GM23338 (cell line): ENCODE measurements around the gene NDUFV1. TPM values are rescaled to one million over a fixed set of nuclear protein-coding genes. Genes with fewer than 3 reads are reported as not detected.
"Not testable (repeated sequence)": the region's sequence is repeated elsewhere in the genome, so short reads cannot be mapped to it uniquely, and the experiment has no call there.

ENCODE experiments used
- ATAC-seq: fragments of 200-7000 bp; cut with Tn5 transposase; 3 replicates; pipeline ENCODE4 v1.9.1; 2020
- DNase-seq: peaks from one replicate; pipeline ENCODE4 v3.0.0-alpha.2; 2015; ENCODE audit warnings: low spot score
- H2AFZ ChIP-seq: fragments of 200-600 bp; sonication (generic); 2 replicates; pipeline ENCODE4 v1.8.0; 2016; ENCODE audit warnings: antibody characterized with exemption, mild to moderate bottlenecking, moderate library complexity
- H3F3A ChIP-seq: fragments of 200-600 bp; sonication (generic); replicated peaks from 2 replicates; pipeline ENCODE4 v1.8.0; 2017; ENCODE audit warnings: antibody characterized with exemption, mixed run types, low read depth
- H3K27ac ChIP-seq: fragments of 200-600 bp; sonication (generic); 2 replicates; pipeline ENCODE4 v1.6.1; 2016; ENCODE audit warnings: low read depth
- H3K27me3 ChIP-seq: fragments of 200-600 bp; sonication (generic); 2 replicates; pipeline ENCODE4 v1.8.0; 2016; ENCODE audit warnings: mild to moderate bottlenecking, mixed run types, moderate library complexity; ENCODE audit not compliant: insufficient read depth
- H3K36me3 ChIP-seq: fragments of 200-600 bp; sonication (generic); 2 replicates; pipeline ENCODE4 v1.8.0; 2016; ENCODE audit warnings: mild to moderate bottlenecking; ENCODE audit not compliant: insufficient read depth
- H3K4me1 ChIP-seq: fragments of 200-600 bp; sonication (generic); 2 replicates; pipeline ENCODE4 v1.8.0; 2016; ENCODE audit warnings: mild to moderate bottlenecking, moderate library complexity; ENCODE audit not compliant: insufficient read depth
- H3K4me2 ChIP-seq: fragments of 200-600 bp; sonication (generic); 2 replicates; pipeline ENCODE4 v1.7.1; 2017; ENCODE audit warnings: mixed run types
- H3K4me3 ChIP-seq: fragments of 200-600 bp; sonication (generic); 2 replicates; pipeline ENCODE4 v1.6.1; 2016; ENCODE audit warnings: mixed run types
- H3K79me2 ChIP-seq: fragments of 200-600 bp; sonication (generic); replicated peaks from 2 replicates; pipeline ENCODE4 v1.8.0; 2017; ENCODE audit warnings: mild to moderate bottlenecking; ENCODE audit not compliant: insufficient read depth
- H3K9me2 ChIP-seq: fragments of 200-600 bp; sonication (generic); 2 replicates; pipeline ENCODE4 v1.8.0; 2017; ENCODE audit not compliant: insufficient read depth
- H4K20me1 ChIP-seq: fragments of 200-600 bp; sonication (generic); replicated peaks from 2 replicates; pipeline ENCODE4 v1.8.0; 2017; ENCODE audit warnings: mild to moderate bottlenecking; ENCODE audit not compliant: insufficient read depth
- H3K27ac Mint-ChIP-seq: 2 replicates; pipeline ENCODE4 v1.8.0; 2020; ENCODE audit warnings: inconsistent platforms, mild to moderate bottlenecking, moderate library complexity, mixed read lengths
- H3K27me3 Mint-ChIP-seq: 3 replicates; pipeline ENCODE4 v1.8.0; 2022; ENCODE audit warnings: low read depth, mild to moderate bottlenecking, moderate library complexity, mixed read lengths, inconsistent platforms; ENCODE audit not compliant: insufficient read depth, poor library complexity
- H3K36me3 Mint-ChIP-seq: 3 replicates; pipeline ENCODE4 v1.8.0; 2021; ENCODE audit warnings: low read depth, mild to moderate bottlenecking, inconsistent platforms, moderate library complexity, mixed read lengths
- H3K4me1 Mint-ChIP-seq: 3 replicates; pipeline ENCODE4 v1.8.0; 2020; ENCODE audit warnings: mild to moderate bottlenecking, inconsistent platforms, mixed read lengths
- H3K4me3 Mint-ChIP-seq: 3 replicates; pipeline ENCODE4 v1.8.0; 2021; ENCODE audit warnings: moderate library complexity, mild to moderate bottlenecking, inconsistent platforms, mixed read lengths
- H3K9me3 Mint-ChIP-seq: 3 replicates; pipeline ENCODE4 v1.8.0; 2020; ENCODE audit warnings: moderate library complexity, mild to moderate bottlenecking, inconsistent platforms, mixed read lengths
- JUNB ChIP-seq: IDR thresholded peaks from one replicate; pipeline ENCODE4 v1.6.1; 2016; ENCODE audit warnings: antibody characterized with exemption; ENCODE audit not compliant: unreplicated experiment
- NANOG ChIP-seq: IDR thresholded peaks from 2 replicates; pipeline ENCODE4 v1.6.1; 2016; ENCODE audit warnings: antibody characterized with exemption, borderline replicate concordance
- REST ChIP-seq: IDR thresholded peaks from one replicate; pipeline ENCODE4 v1.6.1; 2018; ENCODE audit warnings: antibody characterized with exemption; ENCODE audit not compliant: unreplicated experiment
- ZNF114 ChIP-seq: fragments of 250-450 bp; sonication (Bioruptor Pico); IDR thresholded peaks from 2 replicates; pipeline ENCODE4 v1.5.0; 2020; ENCODE audit warnings: mild to moderate bottlenecking, moderate library complexity
- ZNF331 ChIP-seq: fragments of 250-450 bp; sonication (Bioruptor Pico); IDR thresholded peaks from 2 replicates; pipeline ENCODE4 v1.5.0; 2020; ENCODE audit warnings: low read depth, mild to moderate bottlenecking, moderate library complexity
- polyA plus RNA-seq: library from polyadenylated mRNA; unstranded; fragments of >200 nt; fragmentation: Nextera tagmentation; extraction: Ambion mirVana; gene quantifications from 2 replicates; pipeline ENCODE4 v1.2.1, GENCODE V29; 2016
- total RNA-seq: library from RNA; depleted of rRNA; stranded (reverse); fragments of >200 nt; shearing (Covaris generic); gene quantifications from 2 replicates; pipeline ENCODE4 v1.2.3, GENCODE V29; 2014
- TF ChIP-seq, protein P1 (sequence below): IDR thresholded peaks from 2 replicates; pipeline ENCODE4 v1.6.1; 2016; ENCODE audit warnings: antibody characterized with exemption
- TF ChIP-seq, protein P2 (sequence below), 2 experiments: fragments of 200-600 bp in 1 of 2; sonication (generic) in 1 of 2; conservative IDR thresholded peaks; 2 replicates each; pipeline versions ENCODE4 v1.5.1 to v1.6.1; 2016 to 2017; ENCODE audit warnings: antibody characterized with exemption in 2 of 2, low read depth in 2 of 2, mild to moderate bottlenecking in 2 of 2, moderate library complexity in 1 of 2

The NDUFV1 gene
- total and polyA plus RNA-seq, 2 experiments from 2014 or later, result 104 to 241 TPM

DNA sequence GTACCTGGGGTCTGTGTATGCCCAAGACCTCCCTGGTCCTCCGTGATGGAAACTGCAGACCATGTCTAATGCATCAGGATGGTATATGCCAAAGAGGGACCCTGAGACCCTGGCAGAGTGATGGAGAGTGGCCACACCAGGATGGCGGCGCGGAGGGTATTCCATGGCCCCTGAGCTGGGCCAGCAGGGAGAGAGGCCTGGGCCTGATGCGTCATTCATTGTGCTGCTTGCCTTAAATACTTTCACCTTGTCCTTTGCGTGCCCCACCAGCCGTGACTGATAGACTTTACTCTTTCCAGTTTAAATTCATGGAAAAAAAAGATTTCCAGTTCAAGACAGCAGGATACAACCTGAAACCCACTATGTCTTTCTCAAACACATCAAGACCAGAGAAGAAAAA, 5.6 kb upstream of the NDUFV1 start:
- no peaks in the 10 kb centered on the region for H3K27me3 ChIP-seq
- Mint-ChIP-seq H3K4me3 (no peak overlapping the region), H3K9me3 (peaks cover 24% of the 10 kb centered on the region), H3K36me3 (no peaks in the 10 kb centered on the region; the same call in 1 of the 3 replicates), H3K27ac (no peak overlapping the region), H3K27me3 (no peaks in the 10 kb centered on the region), H3K4me1 (peaks cover 21% of the 10 kb centered on the region)
- H3K36me3 ChIP-seq, result no peaks in the 10 kb centered on the region; the same call in 1 of the 2 replicates
- peaks cover 22% of the 10 kb centered on the region for H3K4me1 ChIP-seq
- 0 out of 2 replicates have a peak, but pooled peaks cover 6% of the 10 kb centered on the region for H3F3A ChIP-seq
- ATAC-seq (no peak), DNase-seq (no peak)
- H3K4me3 ChIP-seq, result no peak overlapping the region
- no peaks in the 10 kb centered on the region for H4K20me1 ChIP-seq
- H2AFZ ChIP-seq, result no peak overlapping the region
- H3K79me2 ChIP-seq, result no peaks in the 10 kb centered on the region
- TF ChIP-seq REST (no peak), ZNF114 (CRISPR knock-in tag) (no peak)
- TF ChIP-seq, protein P1, sequence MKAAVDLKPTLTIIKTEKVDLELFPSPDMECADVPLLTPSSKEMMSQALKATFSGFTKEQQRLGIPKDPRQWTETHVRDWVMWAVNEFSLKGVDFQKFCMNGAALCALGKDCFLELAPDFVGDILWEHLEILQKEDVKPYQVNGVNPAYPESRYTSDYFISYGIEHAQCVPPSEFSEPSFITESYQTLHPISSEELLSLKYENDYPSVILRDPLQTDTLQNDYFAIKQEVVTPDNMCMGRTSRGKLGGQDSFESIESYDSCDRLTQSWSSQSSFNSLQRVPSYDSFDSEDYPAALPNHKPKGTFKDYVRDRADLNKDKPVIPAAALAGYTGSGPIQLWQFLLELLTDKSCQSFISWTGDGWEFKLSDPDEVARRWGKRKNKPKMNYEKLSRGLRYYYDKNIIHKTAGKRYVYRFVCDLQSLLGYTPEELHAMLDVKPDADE, result no peak
- no peak overlapping the region for H3K27ac ChIP-seq
- 0 out of 2 replicates have a peak, but pooled peaks cover 2% of the 10 kb centered on the region for H3K9me2 ChIP-seq
- H3K4me2 ChIP-seq, result no peak overlapping the region

DNA sequence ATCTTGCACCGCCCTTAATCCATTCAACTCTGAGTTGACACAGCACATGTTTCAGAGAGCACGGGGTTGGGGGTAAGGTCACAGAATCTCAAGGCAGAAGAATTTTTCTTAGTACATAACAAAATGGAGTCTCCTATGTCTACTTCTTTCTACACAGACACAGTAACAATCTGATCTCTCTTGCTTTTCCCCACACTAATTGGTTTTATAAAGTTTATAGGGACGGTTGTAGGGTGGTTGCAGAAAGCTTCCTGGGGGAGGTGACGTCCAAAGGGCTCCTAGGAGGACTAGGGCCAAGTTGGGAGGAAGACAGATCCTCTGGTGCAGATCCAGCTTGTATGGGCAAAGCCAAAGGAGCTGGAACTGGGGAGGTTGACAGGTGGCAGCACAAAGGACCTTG, 2.6 kb upstream of the NDUFV1 start:
- not testable (repeated sequence) for H3K4me3 ChIP-seq, H3K27me3 Mint-ChIP-seq, H3K27ac Mint-ChIP-seq, ATAC-seq, H3K79me2 ChIP-seq, H3K27me3 ChIP-seq, H3K9me3 Mint-ChIP-seq, H4K20me1 ChIP-seq, H3F3A ChIP-seq, H3K36me3 Mint-ChIP-seq, H3K9me2 ChIP-seq, DNase-seq, H3K36me3 ChIP-seq
- peak overlapping the region; percentile 1; the same call in 1 of the 3 replicates for H3K4me3 Mint-ChIP-seq
- peaks cover 21% of the 10 kb centered on the region for H3K4me1 Mint-ChIP-seq
- H2AFZ ChIP-seq, result peak overlapping the region; percentile 69; the same call in 1 of the 2 replicates
- peak overlapping the region; percentile 89; the same call in 1 of the 2 replicates for H3K27ac ChIP-seq
- H3K4me1 ChIP-seq, result peaks cover 27% of the 10 kb centered on the region
- peak overlapping the region; percentile 71; the same call in 1 of the 2 replicates for H3K4me2 ChIP-seq

GRCh38 chr11:67604815-67605214, 1.9 kb upstream of the NDUFV1 start:
- Histone ChIP-seq H3K27me3 (no peaks in the 10 kb centered on the region), H2AFZ (no peak overlapping the region), H3K36me3 (no peaks in the 10 kb centered on the region), H3K4me2 (peak overlapping the region; percentile 71; the same call in 1 of the 2 replicates), H4K20me1 (no peaks in the 10 kb centered on the region), H3F3A (0 out of 2 replicates have a peak, but pooled peaks cover 6% of the 10 kb centered on the region), H3K27ac (no peak overlapping the region), H3K4me3 (no peak overlapping the region), H3K4me1 (peaks cover 27% of the 10 kb centered on the region), H3K9me2 (no peaks in the 10 kb centered on the region), H3K79me2 (peaks cover 9% of the 10 kb centered on the region; the same call in 1 of the 2 replicates)
- ATAC-seq (no peak), DNase-seq (no peak)
- Mint-ChIP-seq H3K27ac (no peak overlapping the region), H3K4me3 (peak overlapping the region; percentile 1; the same call in 1 of the 3 replicates), H3K9me3 (peaks cover 4% of the 10 kb centered on the region; the same call in 2 of the 3 replicates), H3K27me3 (peaks cover 1% of the 10 kb centered on the region), H3K4me1 (peaks cover 21% of the 10 kb centered on the region), H3K36me3 (peaks cover 13% of the 10 kb centered on the region)
- TF ChIP-seq, protein P2, sequence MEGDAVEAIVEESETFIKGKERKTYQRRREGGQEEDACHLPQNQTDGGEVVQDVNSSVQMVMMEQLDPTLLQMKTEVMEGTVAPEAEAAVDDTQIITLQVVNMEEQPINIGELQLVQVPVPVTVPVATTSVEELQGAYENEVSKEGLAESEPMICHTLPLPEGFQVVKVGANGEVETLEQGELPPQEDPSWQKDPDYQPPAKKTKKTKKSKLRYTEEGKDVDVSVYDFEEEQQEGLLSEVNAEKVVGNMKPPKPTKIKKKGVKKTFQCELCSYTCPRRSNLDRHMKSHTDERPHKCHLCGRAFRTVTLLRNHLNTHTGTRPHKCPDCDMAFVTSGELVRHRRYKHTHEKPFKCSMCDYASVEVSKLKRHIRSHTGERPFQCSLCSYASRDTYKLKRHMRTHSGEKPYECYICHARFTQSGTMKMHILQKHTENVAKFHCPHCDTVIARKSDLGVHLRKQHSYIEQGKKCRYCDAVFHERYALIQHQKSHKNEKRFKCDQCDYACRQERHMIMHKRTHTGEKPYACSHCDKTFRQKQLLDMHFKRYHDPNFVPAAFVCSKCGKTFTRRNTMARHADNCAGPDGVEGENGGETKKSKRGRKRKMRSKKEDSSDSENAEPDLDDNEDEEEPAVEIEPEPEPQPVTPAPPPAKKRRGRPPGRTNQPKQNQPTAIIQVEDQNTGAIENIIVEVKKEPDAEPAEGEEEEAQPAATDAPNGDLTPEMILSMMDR (conservative IDR thresholded peaks at IDR 0.05; ENCODE audit: low read depth in 2 of 2), result no peak
- TF ChIP-seq JUNB (no peak), NANOG (no peak), REST (no peak), ZNF331 (CRISPR knock-in tag) (no peak)
- TF ChIP-seq, protein P1, result no peak
